HCT116 (cell line): ENCODE measurements around the gene AKR1B1. TPM values are rescaled to one million over a fixed set of nuclear protein-coding genes. Genes with fewer than 3 reads are reported as not detected.

Source experiments
- ATAC-seq: fragments of 200-7000 bp; cut with Tn5 transposase; 2 replicates; pipeline ENCODE4 v1.9.1; 2020; ENCODE audit warnings: mild to moderate bottlenecking, moderate library complexity
- BruUV-seq: library from RNA; stranded (reverse); fragments of 400-500 nt; replicated peaks from 2 replicates; lab custom pipeline; 2021; lab: Mats Ljungman, UMichigan
- CTCF ChIA-PET: fragments of 300-600 bp; sonication (Branson Sonifier 250); formaldehyde crosslinking; loops from one replicate; lab custom pipeline; 2021; ENCODE audit warnings: antibody characterized with exemption; lab: Charles Lee
- POLR2A ChIA-PET: fragments of 300-600, 350-600 bp; sonication (Branson Sonifier 250); formaldehyde crosslinking; loops from one replicate; lab custom pipeline; 2021; ENCODE audit warnings: antibody characterized with exemption; lab: Charles Lee
- RAD21 ChIA-PET, 2 experiments: fragments of 300-600 bp; sonication (Branson Sonifier 250); formaldehyde crosslinking; loops; one replicate each; lab custom pipeline; 2023; ENCODE audit warnings: low total read pairs in 2 of 2; ENCODE audit not compliant: uncharacterized antibody in 2 of 2, unreplicated experiment in 2 of 2, low non-redundant PET in 1 of 2; lab: Charles Lee
- DNase-seq: peaks from one replicate; pipeline ENCODE4 v3.0.0-alpha.2; 2010; ENCODE audit warnings: low read depth, low spot score
- H2AFZ ChIP-seq: fragments of 200-600 bp; shearing (Covaris generic), sonication (generic); 2 replicates; pipeline ENCODE4 v1.6.1; 2017; ENCODE audit warnings: low read depth, mixed run types, mixed read lengths, antibody characterized with exemption, low read length; ENCODE audit not compliant: poor library complexity, severe bottlenecking
- H3K27ac ChIP-seq: 2 replicates; pipeline ENCODE4 v1.5.1; 2012; ENCODE audit warnings: low read depth, low read length
- H3K27me3 ChIP-seq: fragments of 200-600 bp; sonication (generic); 2 replicates; pipeline ENCODE4 v1.6.1; 2016; ENCODE audit warnings: mixed run types, low read length, mixed read lengths; ENCODE audit not compliant: insufficient read depth
- H3K36me3 ChIP-seq, 2 experiments: fragments of 200-500 bp in 1 of 2; fragments of 200-600 bp in 1 of 2; sonication (Bioruptor generic) in 1 of 2; sonication (generic) in 1 of 2; 2 replicates each; pipeline versions ENCODE4 v1.5.1 to v1.6.1; 2014 to 2016; ENCODE audit warnings: low read length in 2 of 2, inconsistent platforms in 1 of 2, mixed read lengths in 1 of 2, mixed run types in 1 of 2; ENCODE audit not compliant: insufficient read depth in 2 of 2, control insufficient read depth in 1 of 2
- H3K4me1 ChIP-seq, 2 experiments: fragments of 200-600 bp in 1 of 2; sonication (generic) in 1 of 2; 2 replicates each; pipeline versions ENCODE4 v1.5.1 to v1.6.1; 2012 to 2017; ENCODE audit warnings: low read length in 2 of 2, inconsistent platforms in 1 of 2, mild to moderate bottlenecking in 1 of 2, mixed read lengths in 1 of 2, mixed run types in 1 of 2, moderate library complexity in 1 of 2; ENCODE audit not compliant: insufficient read depth in 2 of 2, control insufficient read depth in 1 of 2
- H3K4me2 ChIP-seq: fragments of 200-600 bp; sonication (generic); 2 replicates; pipeline ENCODE4 v1.6.1; 2017; ENCODE audit warnings: mixed run types, low read length, mixed read lengths
- H3K4me3 ChIP-seq, 2 experiments: fragments of 200-600 bp in 1 of 2; sonication (generic) in 1 of 2; replicated peaks in 1 of 2; 2 replicates each; pipeline ENCODE4 v1.5.1; 2011 to 2016; ENCODE audit warnings: low read length in 2 of 2, control low read depth in 1 of 2, low read depth in 1 of 2, mild to moderate bottlenecking in 1 of 2, mixed read lengths in 1 of 2, mixed run types in 1 of 2
- H3K79me2 ChIP-seq: fragments of 200-600 bp; sonication (generic); 2 replicates; pipeline ENCODE4 v1.6.1; 2017; ENCODE audit warnings: mild to moderate bottlenecking, mixed run types, low read length, moderate library complexity, mixed read lengths; ENCODE audit not compliant: insufficient read depth
- H3K9ac ChIP-seq: fragments of 200-600 bp; sonication (generic); 2 replicates; pipeline ENCODE4 v1.6.1; 2016; ENCODE audit warnings: low read length, mixed read lengths
- H3K9me2 ChIP-seq: fragments of 200-600 bp; sonication (generic), shearing (Covaris generic); 2 replicates; pipeline ENCODE4 v1.6.1; 2017; ENCODE audit warnings: mixed run types, mild to moderate bottlenecking, moderate library complexity; ENCODE audit not compliant: insufficient read depth
- H3K9me3 ChIP-seq, 2 experiments: fragments of 200-500 bp in 1 of 2; fragments of 200-600 bp in 1 of 2; sonication (Bioruptor generic) in 1 of 2; sonication (generic) in 1 of 2; 2 replicates each; pipeline ENCODE4 v1.6.1; 2014 to 2017; ENCODE audit warnings: low read length in 2 of 2, mixed read lengths in 2 of 2, inconsistent platforms in 1 of 2, low read depth in 1 of 2, mild to moderate bottlenecking in 1 of 2, mixed run types in 1 of 2, moderate library complexity in 1 of 2; ENCODE audit not compliant: control insufficient read depth in 1 of 2, insufficient read depth in 1 of 2
- H4K20me1 ChIP-seq: fragments of 200-600 bp; sonication (generic), shearing (Covaris generic); 2 replicates; pipeline ENCODE4 v1.6.1; 2017; ENCODE audit warnings: mixed run types, mild to moderate bottlenecking, moderate library complexity; ENCODE audit not compliant: insufficient read depth
- ATF3 ChIP-seq: IDR thresholded peaks from 2 replicates; pipeline ENCODE4 v1.6.1; 2012
- CBX3 ChIP-seq: IDR thresholded peaks from 2 replicates; pipeline ENCODE4 v1.6.1; 2012; ENCODE audit warnings: low read depth
- CEBPB ChIP-seq: IDR thresholded peaks from 2 replicates; pipeline ENCODE4 v1.6.1; 2012; ENCODE audit warnings: low read depth
- EGR1 ChIP-seq: IDR thresholded peaks from 2 replicates; pipeline ENCODE4 v1.6.1; 2012; ENCODE audit warnings: low read depth
- ELF1 ChIP-seq: IDR thresholded peaks from 2 replicates; pipeline ENCODE4 v1.6.1; 2012; ENCODE audit warnings: low read depth, borderline replicate concordance
- EZH2 ChIP-seq: fragments of 200-600 bp; sonication (generic); IDR thresholded peaks from 2 replicates; pipeline ENCODE4 v1.6.1; 2017; ENCODE audit warnings: antibody characterized with exemption, mixed run types
- EZH2phosphoT487 ChIP-seq: fragments of 200-600 bp; IDR thresholded peaks from 2 replicates; pipeline ENCODE4 v1.6.1; 2018; ENCODE audit warnings: antibody characterized with exemption, borderline replicate concordance
- FOSL1 ChIP-seq: IDR thresholded peaks from 2 replicates; pipeline ENCODE4 v1.6.1; 2012; ENCODE audit warnings: low read depth
- JUND ChIP-seq: IDR thresholded peaks from 2 replicates; pipeline ENCODE4 v1.6.1; 2012
- MAX ChIP-seq: IDR thresholded peaks from 2 replicates; pipeline ENCODE4 v1.6.1; 2012
- POLR2A ChIP-seq: IDR thresholded peaks from 2 replicates; pipeline ENCODE4 v1.7.0; 2011; ENCODE audit warnings: borderline replicate concordance; ENCODE audit not compliant: insufficient read depth, insufficient read length; ENCODE audit errors: extremely low read depth
- POLR2AphosphoS5 ChIP-seq: IDR thresholded peaks from 2 replicates; pipeline ENCODE4 v1.6.1; 2011; ENCODE audit warnings: mild to moderate bottlenecking, low read depth, low read length, moderate library complexity
- RAD21 ChIP-seq: IDR thresholded peaks from 2 replicates; pipeline ENCODE4 v1.6.1; 2012; ENCODE audit warnings: low read depth, mild to moderate bottlenecking
- REST ChIP-seq: IDR thresholded peaks from 2 replicates; pipeline ENCODE4 v1.6.1; 2012; ENCODE audit warnings: low read depth
- SP1 ChIP-seq: IDR thresholded peaks from 2 replicates; pipeline ENCODE4 v1.6.1; 2012; ENCODE audit warnings: low read depth
- TCF7L2 ChIP-seq: IDR thresholded peaks from 2 replicates; pipeline ENCODE4 v1.7.0; 2011; ENCODE audit warnings: borderline replicate concordance, inconsistent platforms; ENCODE audit not compliant: insufficient read depth, insufficient read length; ENCODE audit errors: extremely low read depth
- YY1 ChIP-seq: IDR thresholded peaks from 2 replicates; pipeline ENCODE4 v1.6.1; 2011; ENCODE audit warnings: low read length, low read depth, moderate library complexity, mild to moderate bottlenecking; ENCODE audit not compliant: insufficient replicate concordance; ENCODE audit errors: extremely low read depth
- ZBTB33 ChIP-seq: IDR thresholded peaks from 2 replicates; pipeline ENCODE4 v1.6.1; 2011; ENCODE audit warnings: mild to moderate bottlenecking, low read length, moderate library complexity; ENCODE audit not compliant: insufficient replicate concordance; ENCODE audit errors: extremely low read depth
- ZFX ChIP-seq: fragments of 450-650 bp; IDR thresholded peaks from 2 replicates; pipeline ENCODE4 v1.6.1; 2017
- ZNF274 ChIP-seq: fragments of 200-500 bp; sonication (Bioruptor generic); IDR thresholded peaks from 2 replicates; pipeline ENCODE4 v1.6.1; 2014; ENCODE audit warnings: mild to moderate bottlenecking, low read depth, low read length, inconsistent platforms
- intact Hi-C: fragments of 100-400 bp; cut with micrococcal nuclease; formaldehyde crosslinking; loops from 2 replicates; pipeline ENCODE4 v1.10.0; 2022
- total RNA-seq: library from RNA; stranded (reverse); gene quantifications from one replicate; pipeline ENCODE4 v1.2.1, GENCODE V29; 2021; ENCODE audit not compliant: unreplicated experiment

AKR1B1 gene
- total RNA-seq, 1 experiment from 2014 or later = 56.8 TPM

GRCh38 chr7:134500982-134501381 lies 42.1 kb upstream of the AKR1B1 start (continued):
- no peak for TF ChIP-seq POLR2AphosphoS5

GRCh38 chr7:134500406-134500805 lies 41.5 kb upstream of the AKR1B1 start:
- intact Hi-C loops = no loop called here
- DNase-seq (no peak), ATAC-seq (no peak)
- Histone ChIP-seq H3K27me3 (no peaks in the 10 kb centered on the region), H4K20me1 (no peaks in the 10 kb centered on the region), H3K4me1 (no peaks in the 10 kb centered on the region), H3K4me2 (no peak overlapping the region), H3K9ac (no peak overlapping the region), H3K4me3 (no peak overlapping the region), H2AFZ (no peak overlapping the region), H3K9me3 (no peaks in the 10 kb centered on the region), H3K79me2 (no peaks in the 10 kb centered on the region), H3K36me3 (no peaks in the 10 kb centered on the region), H3K27ac (no peak overlapping the region), H3K9me2 (no peaks in the 10 kb centered on the region)
- POLR2A ChIA-PET = no interaction called here
- CTCF ChIA-PET = no interaction called here
- RAD21 ChIA-PET = interaction anchor here in 1 of 2 experiments (0.6 kb wide), 1 partner anchor 80 kb away, joined by 3 read pairs; no protein-coding TSS in a partner anchor
- no peak for TF ChIP-seq FOSL1
- no peak for TF ChIP-seq JUND
- TF ChIP-seq MAX = no peak
- no peak for TF ChIP-seq YY1
- TF ChIP-seq POLR2AphosphoS5 = no peak
- no peak for TF ChIP-seq TCF7L2
- no peak for TF ChIP-seq ZBTB33
- TF ChIP-seq REST = no peak
- TF ChIP-seq ZFX = no peak
- no peak for TF ChIP-seq EZH2
- no peak for TF ChIP-seq ELF1
- TF ChIP-seq ZNF274 = no peak
- TF ChIP-seq POLR2A = no peak
- no peak for TF ChIP-seq EZH2phosphoT487
- no peak for TF ChIP-seq SP1
- no peak for TF ChIP-seq ATF3
- TF ChIP-seq CEBPB = no peak
- no peak for TF ChIP-seq EGR1
- TF ChIP-seq CBX3 = no peak
- TF ChIP-seq RAD21 = no peak
- BruUV-seq = no TSS peak
